DOHH2 (cell line): Measurements from ENCODE around the gene CRACR2A.

Experiments used
- CTCF ChIP-seq: fragments of 200-600 bp; sonication (generic); IDR thresholded peaks from one replicate; pipeline ENCODE4 v1.5.1; 2014; ENCODE audit warnings: antibody characterized with exemption, mild to moderate bottlenecking, low read depth, low read length; ENCODE audit not compliant: poor library complexity, severe bottlenecking
- EZH2phosphoT487 ChIP-seq: fragments of 200-600 bp; sonication (generic); IDR thresholded peaks from 2 replicates; pipeline ENCODE4 v1.6.1; 2017; ENCODE audit warnings: borderline replicate concordance, mild to moderate bottlenecking, antibody characterized with exemption, low read length, moderate library complexity, mixed read lengths

- no peak for TF ChIP-seq CTCF
- no peak for TF ChIP-seq EZH2phosphoT487
Measured at GRCh38 chr12:3697311-3697870, 55.5 kb downstream of the CRACR2A start.
